GM23248 (cell line): ENCODE measurements around the gene PLCH2.

Experiments
- EZH2 ChIP-seq: fragments of 200-600 bp; sonication (generic); IDR thresholded peaks from 2 replicates; pipeline ENCODE4 v1.6.1; 2018; ENCODE audit warnings: antibody characterized with exemption, mild to moderate bottlenecking; ENCODE audit not compliant: insufficient read depth, poor library complexity, severe bottlenecking
- EZH2phosphoT487 ChIP-seq: fragments of 200-600 bp; sonication (generic); IDR thresholded peaks from 2 replicates; pipeline ENCODE4 v1.6.1; 2018; ENCODE audit warnings: antibody characterized with exemption, moderate library complexity, mild to moderate bottlenecking, low read depth; ENCODE audit not compliant: insufficient read depth

DNA sequence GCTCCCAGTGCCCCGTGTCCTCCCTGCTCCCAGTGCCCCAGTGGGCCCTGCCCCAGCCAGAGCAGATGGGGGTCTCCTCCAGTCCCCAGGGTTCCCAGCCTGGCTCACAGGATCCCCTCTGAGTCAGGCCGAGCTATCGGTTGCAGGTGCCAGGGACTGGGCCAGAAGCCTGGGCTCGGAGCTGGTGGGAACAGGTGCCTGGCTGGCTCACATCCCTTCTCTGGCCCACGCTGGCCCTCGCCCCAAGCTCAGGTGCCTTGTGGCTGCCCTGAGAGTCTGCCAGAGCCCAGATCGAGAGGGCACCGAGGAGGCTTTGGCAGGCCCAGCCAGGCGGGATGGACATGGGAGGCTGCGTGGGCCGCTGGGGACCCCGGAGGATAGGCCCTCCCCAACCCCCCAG is 18.9 kb downstream of the PLCH2 start:
- no peak for TF ChIP-seq EZH2phosphoT487
- no peak for TF ChIP-seq EZH2
